ENCODE measurements around the gene ABI2.
A peak's percentile ranks its signal among the peaks of the same experiment; 100 is the strongest.

ABI2 gene

DNA sequence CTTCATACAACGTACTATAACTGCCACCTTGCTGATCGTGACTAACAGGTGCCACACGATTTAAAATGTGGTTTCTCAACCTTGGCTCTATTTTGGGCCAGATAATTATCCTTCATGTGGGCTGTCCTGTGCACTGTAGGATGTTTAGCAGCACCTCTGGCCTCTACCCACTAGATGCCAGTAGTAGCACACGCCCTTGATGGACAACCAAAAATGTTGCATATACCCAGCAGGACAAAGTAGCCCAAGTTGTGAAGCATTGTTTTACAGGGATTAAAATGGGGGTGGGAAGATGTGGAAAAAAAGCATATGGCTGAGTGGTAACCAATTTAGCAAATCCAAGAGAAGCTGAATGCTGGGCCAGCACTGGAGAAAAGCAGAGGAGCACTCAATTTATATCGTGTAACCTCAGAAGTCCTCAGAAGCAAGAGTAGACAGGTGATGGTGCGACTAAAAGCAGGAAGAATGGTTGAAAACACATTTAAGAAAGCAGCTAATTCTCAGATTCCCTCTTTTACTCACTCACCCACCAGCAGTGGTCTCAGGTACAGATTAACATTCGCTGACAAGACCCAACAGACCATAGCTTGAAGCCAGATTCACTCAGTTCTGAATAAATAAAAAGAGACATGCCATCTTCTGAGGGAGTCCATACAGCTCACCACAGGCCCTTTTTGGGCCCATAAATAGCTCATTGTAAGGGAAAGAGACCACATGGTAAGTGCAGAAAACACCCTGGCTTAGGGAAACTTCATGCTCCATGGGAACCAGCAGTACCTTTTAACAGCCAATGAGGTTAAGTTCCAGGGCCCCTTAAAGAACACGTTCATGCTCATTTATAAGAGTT lies 156.3 kb downstream of the ABI2 start:
- no peaks in the 10 kb centered on the region for H3K9me2 ChIP-seq (replicated peaks; ENCODE audit: insufficient read depth, low read length)
- H3K27ac ChIP-seq (ENCODE audit: low read length): peak overlapping the region; percentile 49
- peak; percentile 92 for DNase-seq
- no peaks in the 10 kb centered on the region for H3K36me3 ChIP-seq (replicated peaks; ENCODE audit: insufficient read depth, low read length)
- no peaks in the 10 kb centered on the region for H3K9me3 ChIP-seq (replicated peaks; ENCODE audit: insufficient read depth, low read length)
- H2AFZ ChIP-seq (ENCODE audit: low read length): peak overlapping the region; percentile 26; the same call in 1 of the 2 replicates
- H3K79me2 ChIP-seq (ENCODE audit: low read length): no peaks in the 10 kb centered on the region
- peak overlapping the region; percentile 57 for H3K4me2 ChIP-seq (ENCODE audit: low read depth, low read length)
- no peaks in the 10 kb centered on the region for H3K27me3 ChIP-seq (replicated peaks; ENCODE audit: insufficient read depth, low read length)
- H3K4me3 ChIP-seq (ENCODE audit: low read length): no peak overlapping the region
- H3K4me1 ChIP-seq (ENCODE audit: low read length): peaks cover 26% of the 10 kb centered on the region
- H3F3A ChIP-seq (ENCODE audit: insufficient read depth, low read length): 0 out of 2 replicates have a peak, but pooled peaks cover 4% of the 10 kb centered on the region
- peak overlapping the region; percentile 36; the same call in 1 of the 2 replicates for H3K9ac ChIP-seq (ENCODE audit: low read length)
- TF ChIP-seq, protein P1, sequence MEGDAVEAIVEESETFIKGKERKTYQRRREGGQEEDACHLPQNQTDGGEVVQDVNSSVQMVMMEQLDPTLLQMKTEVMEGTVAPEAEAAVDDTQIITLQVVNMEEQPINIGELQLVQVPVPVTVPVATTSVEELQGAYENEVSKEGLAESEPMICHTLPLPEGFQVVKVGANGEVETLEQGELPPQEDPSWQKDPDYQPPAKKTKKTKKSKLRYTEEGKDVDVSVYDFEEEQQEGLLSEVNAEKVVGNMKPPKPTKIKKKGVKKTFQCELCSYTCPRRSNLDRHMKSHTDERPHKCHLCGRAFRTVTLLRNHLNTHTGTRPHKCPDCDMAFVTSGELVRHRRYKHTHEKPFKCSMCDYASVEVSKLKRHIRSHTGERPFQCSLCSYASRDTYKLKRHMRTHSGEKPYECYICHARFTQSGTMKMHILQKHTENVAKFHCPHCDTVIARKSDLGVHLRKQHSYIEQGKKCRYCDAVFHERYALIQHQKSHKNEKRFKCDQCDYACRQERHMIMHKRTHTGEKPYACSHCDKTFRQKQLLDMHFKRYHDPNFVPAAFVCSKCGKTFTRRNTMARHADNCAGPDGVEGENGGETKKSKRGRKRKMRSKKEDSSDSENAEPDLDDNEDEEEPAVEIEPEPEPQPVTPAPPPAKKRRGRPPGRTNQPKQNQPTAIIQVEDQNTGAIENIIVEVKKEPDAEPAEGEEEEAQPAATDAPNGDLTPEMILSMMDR (IDR thresholded peaks at IDR 0.05; ENCODE audit: low read length): peak; percentile 99
- TF ChIP-seq EZH2 (optimal IDR thresholded peaks at IDR 0.05; ENCODE audit: low read depth, low read length): no peak
- H4K20me1 ChIP-seq (ENCODE audit: insufficient read depth, low read length): no peaks in the 10 kb centered on the region

DNA sequence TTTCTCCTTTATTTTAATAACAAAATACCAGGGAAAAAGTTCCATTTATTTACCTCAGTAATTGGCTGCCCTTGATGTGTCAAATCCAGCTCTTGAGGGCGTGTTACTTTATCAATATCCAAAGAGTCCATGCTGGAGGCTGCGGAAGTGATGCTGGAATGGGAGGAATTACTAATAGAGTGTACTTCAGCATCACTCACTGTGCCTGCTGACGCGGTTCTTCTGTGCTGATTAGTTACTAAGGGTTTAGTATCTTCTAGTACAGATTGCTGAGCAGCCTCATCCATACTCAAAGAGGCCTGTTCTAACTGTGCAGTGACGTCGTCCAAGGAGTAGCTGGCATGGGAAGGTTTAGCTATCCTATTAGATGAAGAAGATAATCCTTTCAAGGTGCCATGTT lies 161.3 kb downstream of the ABI2 start:
- Histone ChIP-seq H3K27ac (ENCODE audit: low read length) (no peak overlapping the region), H3K79me2 (ENCODE audit: low read length) (no peaks in the 10 kb centered on the region), H3F3A (ENCODE audit: insufficient read depth, low read length) (0 out of 2 replicates have a peak, but pooled peaks cover 2% of the 10 kb centered on the region), H2AFZ (ENCODE audit: low read length) (no peak overlapping the region), H3K4me1 (ENCODE audit: low read length) (peaks cover 13% of the 10 kb centered on the region), H3K9me2 (replicated peaks; ENCODE audit: insufficient read depth, low read length) (no peaks in the 10 kb centered on the region), H3K9ac (ENCODE audit: low read length) (no peak overlapping the region), H3K9me3 (replicated peaks; ENCODE audit: insufficient read depth, low read length) (no peaks in the 10 kb centered on the region), H4K20me1 (ENCODE audit: insufficient read depth, low read length) (no peaks in the 10 kb centered on the region), H3K36me3 (replicated peaks; ENCODE audit: insufficient read depth, low read length) (no peaks in the 10 kb centered on the region; the same call in 1 of the 2 replicates), H3K27me3 (replicated peaks; ENCODE audit: insufficient read depth, low read length) (no peaks in the 10 kb centered on the region), H3K4me2 (ENCODE audit: low read depth, low read length) (no peak overlapping the region), H3K4me3 (ENCODE audit: low read length) (no peak overlapping the region)
- DNase-seq: no peak
- TF ChIP-seq EZH2phosphoT487 (IDR thresholded peaks at IDR 0.05; ENCODE audit: low read length): no peak
- TF ChIP-seq, protein P1 (IDR thresholded peaks at IDR 0.05; ENCODE audit: low read length): no peak
- TF ChIP-seq EZH2 (optimal IDR thresholded peaks at IDR 0.05; ENCODE audit: low read depth, low read length): no peak

DNA sequence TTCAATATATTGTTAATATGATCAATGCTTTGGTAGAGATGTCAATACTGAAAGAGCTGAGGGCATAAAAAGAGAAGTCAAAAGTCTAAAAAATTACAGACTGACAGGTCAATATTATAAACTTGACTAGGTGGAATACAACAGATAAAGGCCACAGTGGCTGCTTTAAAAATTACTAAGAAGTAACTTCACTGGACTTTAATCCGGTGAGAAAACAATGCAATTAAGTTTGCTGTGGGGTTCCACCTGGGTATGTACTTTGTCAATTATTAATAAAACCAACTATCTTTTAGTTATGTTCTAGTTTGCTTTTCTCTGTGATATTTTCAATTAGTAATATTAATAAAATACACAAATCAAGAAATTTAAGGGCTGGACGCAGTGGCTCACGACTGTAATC lies 162.2 kb downstream of the ABI2 start:
- Histone ChIP-seq H3K27me3 (replicated peaks; ENCODE audit: insufficient read depth, low read length) (no peaks in the 10 kb centered on the region), H3K36me3 (replicated peaks; ENCODE audit: insufficient read depth, low read length) (no peaks in the 10 kb centered on the region; the same call in 1 of the 2 replicates)

More for the DNA sequence above, 162.2 kb downstream of the ABI2 start:
- H3F3A ChIP-seq (ENCODE audit: insufficient read depth, low read length): no peaks in the 10 kb centered on the region
- no peak overlapping the region for H3K27ac ChIP-seq (ENCODE audit: low read length)
- H3K9me2 ChIP-seq (replicated peaks; ENCODE audit: insufficient read depth, low read length): no peaks in the 10 kb centered on the region
- no peaks in the 10 kb centered on the region for H3K9me3 ChIP-seq (replicated peaks; ENCODE audit: insufficient read depth, low read length)
- H3K79me2 ChIP-seq (ENCODE audit: low read length): no peaks in the 10 kb centered on the region
- DNase-seq: no peak
- H3K9ac ChIP-seq (ENCODE audit: low read length): no peak overlapping the region
- peaks cover 5% of the 10 kb centered on the region; the same call in 1 of the 2 replicates for H3K4me1 ChIP-seq (ENCODE audit: low read length)
- no peaks in the 10 kb centered on the region for H4K20me1 ChIP-seq (ENCODE audit: insufficient read depth, low read length)
- TF ChIP-seq EZH2phosphoT487 (IDR thresholded peaks at IDR 0.05; ENCODE audit: low read length) (no peak), EZH2 (optimal IDR thresholded peaks at IDR 0.05; ENCODE audit: low read depth, low read length) (no peak)
- TF ChIP-seq, protein P1 (IDR thresholded peaks at IDR 0.05; ENCODE audit: low read length): no peak
- H3K4me3 ChIP-seq (ENCODE audit: low read length): no peak overlapping the region
- H2AFZ ChIP-seq (ENCODE audit: low read length): no peak overlapping the region
- no peak overlapping the region for H3K4me2 ChIP-seq (ENCODE audit: low read depth, low read length)

All from MM.1S (cell line).